Stimulated activated CD8-positive, alpha-beta memory T cell treated with anti-CD3 and anti-CD28 coated beads, Interleukin-15, amount 100 ng/mL, for 48 hours (primary cell): ENCODE data around the gene GAS7.
"Not testable (repeated sequence)": the region's sequence is repeated elsewhere in the genome, so short reads cannot be mapped to it uniquely, and the experiment has no call there.

Source experiments
- DNase-seq, 2 donors: peaks; one replicate each; pipeline ENCODE4 v3.0.0-alpha.2; 2020; ENCODE audit warnings: low read depth in 2 of 2

The GAS7 gene

DNA sequence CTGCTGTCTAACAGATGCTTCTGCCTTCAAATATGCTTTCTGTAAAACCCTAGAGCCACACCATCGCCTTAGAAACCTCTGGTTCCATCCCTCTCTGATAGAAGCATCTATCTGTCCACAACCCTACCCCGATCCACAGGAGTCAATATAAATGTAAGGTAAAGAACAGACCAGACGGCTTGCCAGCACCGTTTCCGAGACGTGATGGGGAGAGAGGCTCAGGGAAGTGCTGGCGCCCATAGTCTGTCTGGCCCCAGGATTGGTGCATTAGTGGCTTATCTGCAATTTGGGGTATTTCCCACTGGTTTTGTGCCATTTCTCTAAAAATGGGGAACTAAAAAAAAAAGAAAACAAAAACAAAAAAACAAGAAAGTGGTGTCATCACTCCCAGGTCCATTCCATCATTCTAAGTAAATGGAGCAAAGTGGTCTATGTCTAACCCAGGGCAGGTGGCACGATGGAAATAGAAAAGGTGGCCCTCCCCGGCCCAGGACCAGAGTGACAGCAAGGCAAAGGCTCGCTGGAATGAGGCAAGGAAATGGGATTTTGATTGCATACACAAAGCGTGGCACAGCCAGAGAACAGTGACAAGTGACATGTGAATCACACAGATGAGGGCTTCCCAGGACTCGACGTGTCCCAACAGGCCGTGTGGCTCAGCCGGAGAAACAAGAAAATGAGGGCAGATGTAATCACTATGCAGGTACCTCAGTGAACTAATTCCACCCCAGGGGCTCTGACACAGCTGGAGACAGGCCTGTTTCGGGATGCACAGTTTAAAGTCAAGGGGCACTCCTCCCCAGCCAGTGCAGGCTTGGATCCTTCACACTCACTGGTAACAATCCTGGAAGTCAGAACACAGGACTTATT, 125.6 kb downstream of the GAS7 start:
- no peak for DNase-seq

DNA sequence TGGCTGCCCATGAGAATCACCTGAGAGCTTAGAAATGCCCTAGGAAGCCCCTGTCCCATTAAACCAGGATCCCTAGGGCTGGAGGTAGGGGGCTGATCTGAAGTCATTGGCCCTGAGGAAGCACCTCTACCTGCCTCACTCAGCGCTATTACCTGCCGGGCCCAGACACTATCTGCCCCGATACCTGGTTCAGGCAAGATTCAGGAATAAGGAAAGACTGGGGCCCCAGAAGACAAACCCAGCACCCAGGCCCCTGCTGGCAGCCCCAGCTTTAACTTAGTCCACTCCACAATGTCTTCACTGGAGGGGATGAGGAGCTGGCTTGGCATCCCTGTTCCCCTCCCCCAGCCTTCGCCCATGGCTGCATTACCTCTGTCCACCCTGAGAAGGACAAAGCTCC, 126.3 kb downstream of the GAS7 start:
- DNase-seq = no peak

DNA sequence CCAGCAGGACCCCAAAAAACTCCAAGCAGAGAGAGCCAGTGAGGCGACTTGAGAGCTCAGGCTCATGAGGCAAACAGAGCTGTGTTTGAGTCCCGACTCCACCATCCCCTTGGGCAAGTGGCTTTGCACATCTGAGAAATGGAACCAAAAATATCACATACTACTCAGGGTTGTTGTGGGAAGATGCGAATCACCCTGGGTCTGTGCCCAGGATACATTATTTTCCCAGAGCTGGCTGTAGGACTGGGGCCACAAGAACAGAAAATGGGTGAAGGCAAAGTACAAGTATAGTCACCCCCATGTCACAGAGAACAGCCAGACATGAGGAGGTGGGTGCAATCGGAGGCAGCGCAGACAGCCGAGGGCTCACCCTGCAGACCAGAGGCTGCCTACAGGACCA, 127.3 kb downstream of the GAS7 start:
- no peak for DNase-seq

DNA sequence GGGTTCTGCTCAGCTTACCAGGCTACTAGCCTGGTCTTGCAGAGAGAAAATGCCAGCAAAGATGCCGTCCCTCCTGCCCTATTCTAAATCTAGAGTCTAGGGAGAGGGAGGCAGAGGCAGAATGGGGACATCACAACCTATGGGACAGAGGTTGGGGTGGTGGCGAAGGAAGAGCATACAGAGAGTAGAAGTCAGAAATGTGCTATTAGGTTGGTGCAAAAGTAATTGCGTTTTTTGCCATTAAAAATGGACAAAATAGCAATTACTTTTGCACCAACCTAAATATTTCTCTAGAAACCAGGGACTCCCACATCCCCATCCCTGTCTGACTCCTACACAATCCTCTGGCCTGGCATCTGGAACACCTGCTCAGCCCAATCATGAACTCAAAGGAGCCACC, 127.7 kb downstream of the GAS7 start:
- DNase-seq = no peak

DNA sequence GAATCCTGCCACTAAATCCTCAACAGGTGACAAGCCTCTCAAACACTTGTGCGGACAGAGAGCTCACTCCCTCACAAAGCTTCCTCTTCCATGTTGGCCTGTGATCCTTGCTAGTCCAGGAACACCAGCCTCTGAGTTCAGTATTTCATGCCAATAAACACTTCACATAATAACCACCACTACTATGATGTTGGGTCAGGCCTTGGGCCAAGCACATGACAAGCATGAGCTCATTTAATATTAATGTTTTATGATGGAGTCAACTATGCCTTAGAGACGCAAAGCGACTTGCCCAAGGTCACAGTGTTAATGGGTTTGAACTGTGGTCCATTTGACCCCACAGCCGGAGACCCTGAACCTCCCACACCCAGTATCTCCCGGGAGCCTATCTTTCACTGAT, 129.1 kb downstream of the GAS7 start:
- DNase-seq = no peak

DNA sequence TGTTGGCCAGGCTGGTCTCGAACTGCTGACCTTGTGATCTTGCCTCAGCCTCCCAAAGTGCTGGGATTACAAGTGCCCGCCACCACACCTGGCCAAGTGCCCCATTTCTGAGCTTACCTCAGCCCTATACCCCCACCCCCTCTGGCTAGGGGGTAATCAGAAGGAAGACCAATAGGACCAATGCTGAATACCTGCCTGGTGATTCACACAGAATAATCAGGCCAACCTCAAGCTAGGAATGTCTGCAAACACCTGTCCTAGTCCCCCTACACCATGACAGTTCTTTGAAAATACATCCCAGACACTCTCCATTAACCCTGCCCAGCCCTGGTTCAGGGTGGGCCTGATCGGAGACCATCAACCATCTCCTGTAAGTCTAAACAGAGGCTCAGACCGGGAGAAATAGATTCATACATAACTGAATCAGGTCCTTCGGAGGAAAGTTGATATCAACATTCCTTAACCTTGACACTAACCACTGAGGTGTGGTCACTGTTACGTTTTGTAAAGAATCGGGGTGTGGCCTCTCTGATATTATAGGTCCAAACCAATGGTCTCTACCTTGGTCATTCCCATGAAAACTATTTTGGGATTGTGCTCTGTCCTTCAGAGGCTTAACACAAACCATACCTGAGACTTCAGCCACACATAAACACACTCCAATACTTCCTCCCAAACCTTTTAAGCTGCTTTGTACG, 130.8 kb downstream of the GAS7 start:
- no peak for DNase-seq

DNA sequence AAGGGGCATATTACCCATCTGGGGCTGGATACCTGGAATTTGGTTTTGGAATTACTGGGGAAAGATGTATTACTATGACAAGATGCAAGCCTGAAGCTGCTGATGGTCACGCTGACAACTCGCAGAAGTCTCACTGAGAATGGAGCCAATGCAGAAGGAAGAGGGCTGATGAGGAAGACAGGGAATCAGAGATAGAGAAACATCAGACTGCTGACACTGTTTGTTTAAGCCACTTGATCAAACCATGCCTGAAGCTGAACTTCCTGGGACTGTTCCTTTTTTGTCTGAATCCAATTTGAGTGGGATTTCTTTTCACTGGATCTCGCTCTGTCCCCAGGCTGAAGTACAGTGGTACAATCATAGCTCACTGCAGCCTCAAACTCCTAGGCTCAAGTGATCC, 133.9 kb downstream of the GAS7 start:
- DNase-seq = no peak

DNA sequence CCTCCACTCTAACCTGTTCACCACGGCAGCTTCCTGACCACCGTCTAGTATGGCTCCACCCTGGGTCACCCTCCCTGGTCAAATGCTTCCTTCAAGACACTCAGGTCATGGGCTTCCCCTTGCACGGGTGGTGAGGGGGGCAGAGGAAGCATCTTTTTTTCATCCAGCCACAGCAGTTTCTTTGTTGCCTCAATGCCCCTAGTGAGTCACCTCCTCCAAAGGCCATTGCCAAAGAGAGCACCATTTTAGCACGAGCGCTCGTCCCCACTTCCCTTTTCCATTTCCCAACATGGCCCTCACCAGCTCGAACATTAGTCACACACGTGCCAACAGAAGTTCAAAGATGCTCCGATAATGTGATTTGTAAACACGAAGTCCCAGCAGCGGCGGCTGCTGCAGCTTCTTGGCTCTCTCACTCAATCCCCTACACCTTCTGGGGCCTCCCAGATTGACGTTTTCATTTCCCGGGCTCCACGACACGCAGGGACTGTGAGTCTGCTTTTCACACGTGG, 134.6 kb downstream of the GAS7 start:
- peak in 1 of 2 donors; percentile 50 for DNase-seq

DNA sequence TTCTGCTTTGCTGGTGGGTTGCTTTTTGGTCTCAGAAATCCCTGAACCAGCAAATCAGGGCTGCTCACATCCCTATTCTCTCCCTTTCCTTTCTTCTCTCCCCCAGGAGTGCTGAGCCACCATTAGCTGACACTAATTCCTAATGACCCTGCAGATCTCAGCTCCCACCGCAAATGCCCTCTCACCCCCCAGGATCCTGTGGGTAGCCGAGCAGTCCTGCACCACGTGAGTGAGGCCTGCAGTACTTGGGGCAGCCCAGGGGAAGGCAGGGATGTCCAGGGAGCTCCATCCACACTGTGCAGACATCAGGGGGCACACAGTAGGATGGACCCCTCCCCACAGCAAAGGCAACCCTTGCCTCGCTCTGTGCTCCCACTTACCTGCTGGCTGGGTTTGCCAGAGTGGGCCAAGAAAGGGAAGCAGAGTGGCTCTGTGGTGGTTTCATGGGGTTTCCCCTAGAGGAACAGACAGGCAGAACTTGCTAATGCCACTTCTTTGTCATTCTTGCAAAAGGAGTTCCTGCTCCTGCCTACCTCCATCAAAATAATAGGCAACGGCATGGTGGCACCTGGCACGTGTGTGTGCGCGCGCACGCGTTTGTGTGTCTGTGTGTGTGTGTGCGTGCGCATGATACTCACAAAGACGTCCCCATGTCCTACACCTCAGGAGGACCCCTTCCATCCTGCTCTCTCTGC, 135.6 kb downstream of the GAS7 start:
- DNase-seq = no peak

DNA sequence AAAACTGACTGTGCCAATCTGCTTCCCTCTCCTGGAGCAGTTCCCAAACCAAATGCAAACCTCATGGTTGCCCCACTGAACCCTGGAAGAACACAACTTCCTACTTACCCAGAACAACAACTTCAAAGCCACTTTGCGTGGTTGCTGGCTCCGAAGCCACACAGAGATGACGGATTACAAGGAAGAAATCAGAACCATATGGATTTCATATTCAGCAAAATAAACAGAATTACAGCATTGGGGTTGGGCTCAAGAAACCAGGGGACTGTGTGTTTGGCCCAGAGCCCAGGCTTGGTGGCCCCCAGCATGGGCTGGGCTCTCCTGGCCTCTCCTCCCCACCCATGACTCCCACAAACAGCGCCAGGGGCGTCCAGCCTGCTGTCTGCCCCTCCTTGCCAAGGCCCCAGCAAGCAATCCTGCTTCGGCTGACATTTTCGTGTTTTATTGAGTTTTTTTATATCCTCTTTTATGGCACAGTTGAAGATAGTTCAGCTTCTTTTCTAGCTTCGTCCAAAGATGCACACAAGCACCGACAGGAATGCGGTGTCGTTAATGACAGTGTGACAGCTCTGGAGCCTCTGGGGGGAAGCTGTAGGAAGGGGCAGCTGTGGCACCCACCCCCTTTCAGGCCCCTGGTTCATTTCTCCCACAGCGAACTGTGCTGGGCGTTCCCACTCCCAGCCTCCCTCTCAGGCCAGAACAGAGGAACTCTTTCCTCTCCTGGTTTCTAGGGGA, 137.1 kb downstream of the GAS7 start:
- DNase-seq = no peak

DNA sequence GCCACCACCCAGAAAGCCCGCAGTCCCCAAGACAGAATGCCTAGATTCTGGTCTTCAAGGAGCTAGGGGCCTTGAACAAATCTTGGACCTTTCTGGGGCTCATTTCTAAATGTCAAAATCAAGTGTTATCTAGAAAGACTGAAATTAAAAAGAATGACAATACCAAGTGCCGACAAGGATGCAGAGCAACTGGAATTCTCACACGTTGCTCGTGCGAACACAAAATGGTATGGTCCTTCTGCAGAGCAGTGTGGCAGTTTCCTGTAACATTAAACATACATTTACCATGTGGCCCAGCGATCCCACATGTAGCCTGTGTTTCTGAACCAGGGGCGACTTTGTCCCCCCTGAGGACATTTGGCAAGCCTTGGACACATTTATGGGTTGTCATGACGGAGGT, 137.9 kb downstream of the GAS7 start:
- DNase-seq = no peak

DNA sequence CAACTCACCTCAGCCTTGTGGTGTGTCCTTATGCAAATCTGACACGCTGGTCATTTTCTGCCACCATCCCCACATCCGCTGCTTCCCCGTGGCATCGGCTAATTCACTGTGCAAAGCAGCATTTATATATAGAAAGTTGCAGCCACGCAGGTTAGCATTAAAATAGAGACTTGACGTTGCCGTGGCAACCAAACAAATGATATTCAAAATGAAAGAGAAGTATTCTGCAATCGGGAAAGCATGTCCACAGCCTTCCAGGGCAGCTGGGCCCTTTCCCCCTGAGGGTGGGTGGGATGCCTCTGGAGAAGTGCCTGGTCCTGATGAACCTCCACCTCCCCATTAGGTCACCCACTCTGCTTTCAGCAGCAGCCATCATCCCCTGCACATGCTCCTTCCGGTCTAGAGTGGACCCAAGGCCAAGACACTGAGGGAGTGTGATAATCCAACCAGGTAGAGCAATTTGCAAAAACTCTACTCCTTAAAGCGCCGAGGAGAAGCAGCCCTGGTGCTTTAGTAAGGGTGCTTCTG, 138.7 kb downstream of the GAS7 start:
- no peak for DNase-seq

DNA sequence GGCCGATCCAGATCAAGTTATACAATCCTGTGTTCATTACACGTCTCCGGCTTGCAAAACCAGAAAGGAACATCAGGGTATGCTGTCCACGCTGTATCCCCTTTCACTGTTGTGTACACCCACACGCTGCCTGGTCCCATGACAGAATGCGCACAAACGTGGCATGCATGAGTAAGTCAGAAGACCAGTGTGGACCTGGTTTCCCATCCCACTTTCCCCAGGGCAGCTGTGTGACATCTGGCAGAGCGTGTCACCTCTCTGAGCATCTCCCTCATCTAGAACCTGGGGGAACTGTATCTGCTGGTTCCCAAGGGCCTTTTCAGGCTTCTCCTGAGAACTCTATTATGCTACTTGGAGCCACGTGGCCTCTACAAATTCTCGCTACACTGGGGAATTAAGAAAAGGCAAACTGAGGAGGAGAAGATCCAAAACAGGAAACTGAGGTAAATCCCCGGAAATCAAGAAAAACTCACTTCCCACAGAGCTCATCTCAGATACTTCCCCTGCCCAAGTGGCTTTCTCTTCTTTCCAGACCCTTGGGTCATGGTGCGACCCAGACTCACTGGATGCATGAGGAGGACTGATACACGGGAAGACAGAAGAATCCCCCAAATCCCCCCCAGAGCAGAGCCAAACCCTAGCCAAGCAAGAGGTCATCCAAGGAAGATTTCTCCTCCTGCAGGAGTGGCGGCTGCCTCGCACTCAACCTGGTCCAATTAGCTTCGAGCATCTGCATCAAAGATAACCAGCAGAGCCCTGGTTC, 139.3 kb downstream of the GAS7 start:
- DNase-seq = no peak

DNA sequence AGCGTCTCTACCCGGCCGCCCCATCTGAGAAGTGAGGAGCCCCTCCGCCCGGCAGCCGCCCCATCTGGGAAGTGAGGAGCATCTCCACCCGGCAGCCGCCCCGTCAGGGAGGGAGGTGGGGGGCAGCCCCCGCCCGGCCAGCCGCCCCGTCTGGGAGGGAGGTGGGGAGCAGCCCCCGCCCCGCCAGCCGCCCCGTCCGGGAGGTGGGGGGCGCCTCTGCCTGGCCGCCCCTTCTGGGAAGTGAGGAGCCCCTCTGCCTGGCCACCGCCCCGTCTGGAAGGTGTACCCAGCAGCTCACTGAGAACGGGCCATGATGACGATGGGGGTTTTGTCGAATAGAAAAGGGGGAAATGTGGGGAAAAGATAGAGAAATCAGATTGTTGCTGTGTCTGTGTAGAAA, 140.9 kb downstream of the GAS7 start:
- DNase-seq = not testable (repeated sequence)

DNA sequence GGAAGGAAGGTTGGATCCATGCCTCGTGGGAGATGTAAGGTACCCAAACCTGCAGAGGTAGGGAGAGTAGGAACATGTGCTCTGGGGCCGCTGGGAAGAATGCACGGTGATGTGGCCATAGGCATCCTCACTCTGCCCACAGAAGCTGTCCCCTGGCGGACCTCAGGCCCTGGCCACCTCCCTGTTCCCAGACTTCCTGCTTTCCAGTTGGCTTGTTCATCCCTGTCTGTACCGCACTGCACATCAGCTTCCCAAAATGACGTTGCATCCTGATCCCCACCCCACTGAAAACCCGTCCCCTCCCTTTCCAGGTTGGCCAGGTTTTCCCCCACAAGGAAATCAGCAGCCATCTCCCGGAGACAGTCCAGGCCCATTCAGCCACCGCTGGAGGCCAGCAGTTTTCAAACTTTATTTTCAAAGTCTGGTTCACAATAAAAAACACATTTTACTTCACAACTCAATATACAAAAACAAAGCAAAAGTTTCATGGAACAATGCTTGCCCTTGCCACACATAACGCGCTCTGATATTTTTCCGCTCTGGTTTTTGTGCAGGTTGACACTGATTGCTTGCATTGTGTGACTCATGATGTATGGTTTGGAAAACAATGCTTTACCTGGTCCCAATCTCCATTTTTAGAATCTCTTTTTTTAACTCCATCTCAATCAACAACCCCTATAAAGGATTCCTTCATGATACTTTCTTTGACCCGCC, 143.0 kb downstream of the GAS7 start:
- no peak for DNase-seq

DNA sequence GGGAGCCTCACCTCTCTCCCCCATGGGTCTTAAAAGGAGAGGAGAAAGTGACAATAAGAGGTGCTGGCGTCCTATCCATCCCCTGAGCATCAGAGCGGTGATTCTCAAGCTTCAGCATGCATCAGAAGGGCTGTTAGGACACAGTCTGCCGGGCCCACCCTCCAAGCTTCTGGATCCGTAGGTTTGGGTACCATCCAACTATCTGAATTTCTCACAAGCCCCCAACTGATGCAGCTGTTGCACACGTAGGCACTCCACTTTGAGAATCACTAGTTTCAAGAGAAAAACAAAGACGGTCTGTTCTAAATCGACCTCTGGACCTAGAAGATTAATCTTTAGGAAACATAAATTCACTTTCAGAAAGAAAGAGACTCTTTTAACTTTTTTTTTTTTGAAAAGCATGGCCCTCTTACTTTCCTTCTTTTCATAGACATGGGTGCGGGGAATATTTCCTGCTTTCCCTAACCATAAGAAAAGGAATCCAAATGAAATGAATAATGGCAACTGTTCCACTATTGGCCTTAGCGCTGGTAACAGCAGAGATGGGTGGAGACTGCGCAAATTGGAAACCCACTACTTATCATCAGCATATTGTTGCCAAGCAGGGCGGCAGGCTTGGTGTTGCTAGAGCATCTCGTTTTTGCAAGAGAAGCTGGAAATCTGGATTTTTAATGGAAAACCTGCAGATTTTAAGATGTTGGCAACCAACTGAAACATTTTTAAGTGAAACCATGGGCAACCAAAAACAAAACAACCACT, 144.4 kb downstream of the GAS7 start:
- DNase-seq = no peak

DNA sequence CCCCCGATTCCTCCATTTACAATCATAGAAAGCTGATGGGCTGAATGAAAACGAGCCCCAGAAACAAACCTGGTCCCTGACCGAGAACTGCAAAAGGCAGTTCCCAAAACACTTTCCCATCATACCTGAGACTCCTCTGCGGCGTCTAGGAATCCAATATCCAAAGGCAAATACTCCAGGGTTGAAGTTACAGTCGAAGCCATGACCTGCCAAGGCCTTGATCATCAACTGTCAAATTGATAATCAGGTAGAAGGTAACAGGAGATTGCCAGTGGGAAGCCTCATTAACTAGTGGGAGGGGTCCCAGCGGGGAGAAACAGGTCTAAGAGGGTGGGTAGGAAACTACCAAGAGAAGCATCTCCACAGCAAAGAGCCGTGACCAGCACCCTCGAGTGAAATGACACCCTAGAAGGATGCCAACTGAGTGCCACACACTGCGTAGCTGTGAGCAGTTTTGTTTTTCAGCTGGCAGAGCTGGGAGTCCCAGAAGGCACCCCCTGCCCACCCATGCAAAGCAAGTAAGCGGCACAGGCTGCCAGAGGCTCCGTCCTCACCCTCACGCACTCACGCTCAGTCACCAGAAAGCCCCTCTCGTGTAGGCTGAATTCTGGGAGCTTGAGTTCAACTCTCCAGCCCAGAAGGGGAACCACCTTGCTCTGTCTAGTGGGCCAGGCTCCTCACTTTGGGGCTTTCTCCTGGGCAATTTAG, 146.1 kb downstream of the GAS7 start:
- DNase-seq = no peak

DNA sequence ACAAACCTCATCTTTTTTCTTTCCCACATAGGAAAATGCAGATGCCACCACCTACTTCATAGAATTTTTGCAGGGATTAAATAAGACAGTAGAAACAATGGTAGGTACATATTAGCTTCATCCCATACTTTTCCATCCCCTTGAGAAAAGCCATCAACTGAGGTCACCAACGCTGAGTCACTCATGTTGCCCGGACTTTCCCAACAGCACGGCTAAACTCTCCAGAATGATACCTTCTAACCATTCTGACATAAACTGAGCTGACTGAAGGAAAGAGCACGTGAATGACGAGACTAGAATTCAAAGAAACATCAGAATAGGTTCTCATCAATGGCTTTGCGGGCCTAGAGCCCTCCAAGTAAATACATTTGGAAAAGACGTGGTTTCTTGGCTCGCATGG, 147.3 kb downstream of the GAS7 start:
- DNase-seq = no peak

DNA sequence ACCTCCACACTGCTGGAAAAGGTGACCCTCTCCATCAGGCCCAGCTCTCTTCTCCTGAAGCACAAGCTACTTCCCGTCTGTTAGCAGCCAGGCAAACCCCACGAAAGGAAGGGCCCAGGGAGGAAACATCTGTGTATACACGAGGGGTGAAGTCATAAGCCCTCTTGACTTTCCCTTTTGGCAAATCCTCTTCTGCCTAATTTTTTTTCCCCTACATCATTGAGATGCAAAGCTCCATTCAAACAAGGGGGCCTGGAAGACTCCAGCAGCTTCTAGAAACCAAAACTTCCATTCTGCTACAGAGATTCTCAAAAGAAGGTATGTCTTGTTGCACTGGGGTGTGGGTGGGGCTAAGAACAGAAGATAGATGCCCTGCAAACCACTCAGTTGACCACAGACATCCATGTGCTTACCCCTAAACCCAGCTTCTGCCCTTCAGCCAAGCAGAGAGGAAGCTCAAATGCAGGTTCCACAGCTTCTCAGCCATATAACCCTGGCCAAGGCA, 147.8 kb downstream of the GAS7 start:
- no peak for DNase-seq
